Thoracic aorta (tissue), 2 donors: ENCODE measurements around the gene C19orf25. TPM values are rescaled to one million over a fixed set of nuclear protein-coding genes. Genes with fewer than 3 reads are reported as not detected.

ENCODE experiments used
- ATAC-seq: fragments of 150-250 bp; one replicate; pipeline ENCODE4 v1.8.0; 2017; ENCODE audit warnings: low read depth; ENCODE audit not compliant: insufficient number of reproducible peaks, low FRiP score
- DNase-seq: peaks from one replicate; pipeline ENCODE4 v3.0.0-alpha.2; 2020; ENCODE audit warnings: low spot score
- H3K27ac ChIP-seq, 2 donors: fragments of 200-600 bp; sonication (generic); 1 replicate in 1 of 2; 2 replicates in 1 of 2; pipeline ENCODE4 v1.5.1; 2016; ENCODE audit warnings: mild to moderate bottlenecking in 2 of 2, moderate library complexity in 2 of 2
- H3K27me3 ChIP-seq: fragments of 200-600 bp; sonication (generic); replicated peaks from 2 replicates; pipeline ENCODE4 v1.6.0; 2016; ENCODE audit warnings: mild to moderate bottlenecking; ENCODE audit not compliant: insufficient read depth
- H3K36me3 ChIP-seq: fragments of 200-600 bp; sonication (generic); one replicate; pipeline ENCODE4 v1.5.1; 2016
- H3K4me1 ChIP-seq, 2 donors: fragments of 200-600 bp; sonication (generic); 1 replicate in 1 of 2; 2 replicates in 1 of 2; pipeline versions ENCODE4 v1.5.1 to v1.6.0; 2016; ENCODE audit warnings: low read depth in 2 of 2, mild to moderate bottlenecking in 1 of 2; ENCODE audit not compliant: control insufficient read depth in 1 of 2
- H3K4me3 ChIP-seq: fragments of 200-600 bp; sonication (generic); 2 replicates; pipeline ENCODE4 v1.5.1; 2016; ENCODE audit warnings: mild to moderate bottlenecking
- H3K9me3 ChIP-seq: fragments of 200-600 bp; sonication (generic); 2 replicates; pipeline ENCODE4 v1.5.1; 2016
- CTCF ChIP-seq: fragments of 200-600 bp; sonication (generic); IDR thresholded peaks from one replicate; pipeline ENCODE4 v1.5.1; 2019; ENCODE audit warnings: antibody characterized with exemption
- total RNA-seq, 2 donors: library from RNA; depleted of rRNA; stranded (reverse); fragments of >200 nt; gene quantifications; one replicate each; pipeline versions ENCODE4 v1.1.0 to v1.2.3, GENCODE V29; 2016

The C19orf25 gene
- total RNA-seq, 2 donors from 2014 or later: 28.6 to 54.6 TPM

GRCh38 chr19:1429750-1430149 lies 49.3 kb downstream of the C19orf25 start:
- H3K4me1 ChIP-seq: no peaks in the 10 kb centered on the region
- no peak overlapping the region for H3K4me3 ChIP-seq
- peaks cover 63% of the 10 kb centered on the region for H3K36me3 ChIP-seq
- no peaks in the 10 kb centered on the region for H3K27me3 ChIP-seq
- no peak overlapping the region for H3K27ac ChIP-seq
- no peak for ATAC-seq
- TF ChIP-seq CTCF: no peak
- no peaks in the 10 kb centered on the region for H3K9me3 ChIP-seq
- no peak for DNase-seq

- no peak overlapping the region for H3K4me3 ChIP-seq
- H3K27me3 ChIP-seq: no peaks in the 10 kb centered on the region
- no peaks in the 10 kb centered on the region for H3K9me3 ChIP-seq
- no peak for DNase-seq
- H3K27ac ChIP-seq: no peak overlapping the region
- peaks cover 62% of the 10 kb centered on the region for H3K36me3 ChIP-seq
- ATAC-seq: no peak
- no peak for TF ChIP-seq CTCF
- no peaks in the 10 kb centered on the region for H3K4me1 ChIP-seq
Observed at GRCh38 chr19:1428738-1429391, 50.1 kb downstream of the C19orf25 start.

- Histone ChIP-seq H3K36me3 (peaks cover 64% of the 10 kb centered on the region), H3K9me3 (no peaks in the 10 kb centered on the region), H3K27ac (no peak overlapping the region), H3K4me3 (no peak overlapping the region), H3K4me1 (no peaks in the 10 kb centered on the region), H3K27me3 (no peaks in the 10 kb centered on the region)
- ATAC-seq (no peak), DNase-seq (no peak)
- no peak for TF ChIP-seq CTCF
Observed at GRCh38 chr19:1427221-1427920, 51.6 kb downstream of the C19orf25 start.

- TF ChIP-seq CTCF: no peak
Observed at GRCh38 chr19:1426736-1427135, 52.3 kb downstream of the C19orf25 start.

GRCh38 chr19:1425902-1426301 lies 53.1 kb downstream of the C19orf25 start:
- TF ChIP-seq CTCF: no peak
- no peak for DNase-seq
- ATAC-seq: no peak
- Histone ChIP-seq H3K36me3 (peaks cover 69% of the 10 kb centered on the region), H3K9me3 (no peaks in the 10 kb centered on the region), H3K27ac (no peak overlapping the region), H3K4me3 (no peak overlapping the region), H3K4me1 (no peaks in the 10 kb centered on the region), H3K27me3 (no peaks in the 10 kb centered on the region)

More at GRCh38 chr19:1426736-1427135, 52.3 kb downstream of the C19orf25 start:
- no peaks in the 10 kb centered on the region for H3K4me1 ChIP-seq
- H3K27me3 ChIP-seq: no peaks in the 10 kb centered on the region
- DNase-seq: no peak
- no peak overlapping the region for H3K4me3 ChIP-seq
- H3K36me3 ChIP-seq: peaks cover 64% of the 10 kb centered on the region
- H3K27ac ChIP-seq: no peak overlapping the region
- no peak for ATAC-seq
- no peaks in the 10 kb centered on the region for H3K9me3 ChIP-seq
